HG03469 (cell line): Measurements from ENCODE around the gene RPS2.

Experiments used
- ATAC-seq: cut with Tn5 transposase; IDR thresholded peaks from one replicate; pipeline ENCODE4 v1.9.1; 2021; ENCODE audit warnings: mild to moderate bottlenecking, moderate library complexity, moderate number of reproducible peaks; ENCODE audit not compliant: unreplicated experiment

RPS2 gene

DNA sequence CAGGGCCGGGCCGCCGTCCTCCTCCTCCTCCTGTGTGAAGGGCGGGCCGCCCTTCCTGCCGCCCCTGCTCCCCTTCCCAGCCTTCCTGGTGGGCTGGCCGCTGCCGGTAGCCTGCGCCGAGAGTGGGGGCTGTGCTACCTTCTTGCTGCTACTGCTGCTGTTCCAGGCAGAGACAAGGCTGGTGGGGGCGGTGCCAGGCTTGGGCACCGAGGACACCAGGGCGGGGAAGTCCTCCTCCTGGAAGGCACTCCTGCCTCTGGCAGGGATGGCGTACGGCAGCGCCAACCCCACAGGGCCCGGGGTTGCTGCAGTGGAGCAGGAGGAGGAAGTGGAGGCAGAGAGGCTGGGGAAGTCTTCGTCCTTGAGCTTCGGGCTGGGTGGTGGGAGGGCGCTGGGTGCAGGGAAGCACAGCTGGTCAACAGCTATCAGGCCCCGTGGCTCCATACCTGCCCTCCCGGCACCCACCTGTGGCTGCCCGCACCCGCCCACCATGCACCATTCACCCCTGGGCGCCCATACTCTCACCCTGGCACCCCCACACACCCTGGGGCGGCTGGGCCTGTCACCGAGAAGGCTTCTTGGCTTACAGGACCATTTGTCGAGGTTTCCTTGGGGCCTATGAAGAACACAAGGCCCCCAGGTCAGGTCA, 35.4 kb upstream of the RPS2 start:
- no peak for ATAC-seq

DNA sequence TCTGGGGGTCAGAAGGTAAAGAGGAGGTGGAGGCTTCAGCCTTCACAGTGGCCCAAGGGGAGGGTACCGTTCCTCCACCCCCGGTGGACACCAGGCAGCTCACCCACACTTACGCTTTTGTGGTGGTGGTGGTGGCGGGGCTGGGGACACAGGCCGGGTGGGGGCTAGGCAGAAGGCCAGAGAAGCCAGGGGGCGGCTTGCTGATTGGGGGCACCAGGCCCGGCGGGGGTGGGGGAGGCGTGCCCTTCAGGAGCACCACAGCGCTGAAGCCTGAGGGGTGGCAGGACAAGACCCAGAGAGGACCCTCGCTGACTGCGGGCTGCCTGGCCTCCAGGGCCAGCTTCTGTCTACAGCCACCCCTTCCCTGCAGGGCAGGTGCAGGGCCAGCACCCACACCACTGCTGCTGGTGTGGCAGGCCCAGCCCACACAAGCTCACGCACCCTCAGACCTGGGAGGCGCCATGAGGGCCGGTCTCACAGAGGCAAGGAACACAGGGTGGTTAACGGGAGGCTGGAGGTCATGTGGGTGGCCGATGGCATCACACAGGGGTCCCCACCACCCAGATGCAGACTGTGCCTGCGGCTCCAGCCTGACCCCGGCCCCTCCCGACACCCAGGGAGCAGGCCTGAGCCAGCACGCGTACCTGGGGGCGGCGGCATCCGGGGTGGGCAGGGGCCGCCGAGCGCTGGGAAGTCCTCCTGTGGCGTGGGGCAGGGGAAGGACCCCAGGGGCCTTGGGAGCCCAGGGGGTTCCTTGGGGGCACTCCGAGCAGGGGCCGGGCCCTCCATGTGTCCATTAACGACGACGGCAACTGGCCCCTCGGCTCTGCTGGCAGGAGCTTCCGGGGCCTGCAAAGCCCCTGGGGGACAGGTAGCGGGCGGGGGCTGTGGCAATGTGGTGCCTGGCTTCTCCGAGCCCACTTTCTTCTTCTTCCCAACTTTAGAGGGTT, 34.5 kb upstream of the RPS2 start:
- no peak for ATAC-seq

GRCh38 chr16:1998360-1998835, 33.8 kb upstream of the RPS2 start:
- ATAC-seq = no peak

GRCh38 chr16:1997494-1998359, 33.1 kb upstream of the RPS2 start:
- no peak for ATAC-seq

- no peak for ATAC-seq
These were observed 29.1 kb upstream of the RPS2 start for GRCh38 chr16:1993731-1994131.

- no peak for ATAC-seq
These were observed 28.2 kb upstream of the RPS2 start for GRCh38 chr16:1992704-1993317.

DNA sequence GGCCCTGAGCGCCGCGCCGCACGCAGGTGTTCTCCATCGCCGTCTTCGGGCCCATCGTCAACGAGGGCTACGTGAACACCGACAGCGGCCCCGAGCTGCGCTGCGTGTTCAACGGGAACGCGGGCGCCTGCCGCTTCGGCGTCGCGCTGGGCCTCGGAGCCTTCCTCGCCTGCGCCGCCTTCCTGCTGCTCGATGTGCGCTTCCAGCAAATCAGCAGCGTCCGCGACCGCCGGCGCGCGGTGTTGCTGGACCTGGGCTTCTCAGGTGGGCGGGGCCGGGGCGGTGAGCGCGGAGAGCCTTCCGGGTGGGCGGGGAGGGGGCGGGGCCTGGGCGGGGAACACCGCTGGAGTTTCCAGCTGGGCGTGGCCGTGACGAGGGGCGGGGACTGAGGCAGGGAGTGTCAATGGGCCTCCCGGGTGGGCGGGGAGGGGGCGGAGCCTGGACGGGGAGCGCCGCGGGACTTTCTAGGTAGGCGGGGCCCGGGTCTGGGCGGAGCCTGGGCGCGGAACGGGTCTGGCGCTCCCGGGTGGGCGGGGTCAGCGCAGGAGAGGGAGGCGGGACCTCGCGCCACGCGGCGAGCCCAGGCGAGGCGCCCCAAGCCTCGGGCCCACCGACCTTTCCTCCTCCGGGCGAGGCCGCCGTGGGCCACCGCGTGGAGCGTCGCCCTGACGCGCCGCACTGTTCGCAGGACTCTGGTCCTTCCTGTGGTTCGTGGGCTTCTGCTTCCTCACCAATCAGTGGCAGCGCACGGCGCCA, 27.5 kb upstream of the RPS2 start:
- ATAC-seq = peak; percentile 28

DNA sequence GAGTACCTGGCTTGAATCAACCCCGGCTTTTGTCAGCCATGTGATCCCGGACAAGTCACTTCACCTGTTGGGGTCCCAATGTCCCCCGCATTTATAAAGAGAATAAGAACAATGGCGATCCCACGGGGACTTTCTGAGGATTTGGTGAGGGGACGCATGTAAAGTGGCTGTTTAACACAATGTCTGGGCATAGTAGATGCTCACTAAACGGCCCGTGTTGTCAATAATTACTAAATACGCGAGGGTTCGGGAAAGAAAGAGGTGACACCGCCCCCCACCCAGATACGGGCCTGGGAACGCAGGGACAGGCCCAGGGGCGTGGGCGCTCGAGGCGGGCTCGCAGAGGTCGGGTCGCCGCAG, 26.9 kb upstream of the RPS2 start:
- no peak for ATAC-seq

- no peak for ATAC-seq
These were observed 26.5 kb upstream of the RPS2 start for GRCh38 chr16:1991135-1991551.

- ATAC-seq = no peak
These were observed 25.9 kb upstream of the RPS2 start for GRCh38 chr16:1990351-1991134.

DNA sequence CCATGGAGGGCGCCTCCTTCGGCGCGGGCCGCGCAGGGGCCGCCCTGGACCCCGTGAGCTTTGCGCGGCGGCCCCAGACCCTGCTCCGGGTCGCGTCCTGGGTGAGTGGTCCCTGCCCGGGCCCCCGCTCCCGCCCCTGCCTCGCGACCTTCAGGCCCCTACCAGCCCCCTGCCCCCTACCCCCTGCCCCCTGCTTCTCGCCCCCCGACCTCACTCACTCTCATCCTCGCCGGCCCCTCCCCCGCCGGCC, 25.4 kb upstream of the RPS2 start:
- ATAC-seq = no peak

DNA sequence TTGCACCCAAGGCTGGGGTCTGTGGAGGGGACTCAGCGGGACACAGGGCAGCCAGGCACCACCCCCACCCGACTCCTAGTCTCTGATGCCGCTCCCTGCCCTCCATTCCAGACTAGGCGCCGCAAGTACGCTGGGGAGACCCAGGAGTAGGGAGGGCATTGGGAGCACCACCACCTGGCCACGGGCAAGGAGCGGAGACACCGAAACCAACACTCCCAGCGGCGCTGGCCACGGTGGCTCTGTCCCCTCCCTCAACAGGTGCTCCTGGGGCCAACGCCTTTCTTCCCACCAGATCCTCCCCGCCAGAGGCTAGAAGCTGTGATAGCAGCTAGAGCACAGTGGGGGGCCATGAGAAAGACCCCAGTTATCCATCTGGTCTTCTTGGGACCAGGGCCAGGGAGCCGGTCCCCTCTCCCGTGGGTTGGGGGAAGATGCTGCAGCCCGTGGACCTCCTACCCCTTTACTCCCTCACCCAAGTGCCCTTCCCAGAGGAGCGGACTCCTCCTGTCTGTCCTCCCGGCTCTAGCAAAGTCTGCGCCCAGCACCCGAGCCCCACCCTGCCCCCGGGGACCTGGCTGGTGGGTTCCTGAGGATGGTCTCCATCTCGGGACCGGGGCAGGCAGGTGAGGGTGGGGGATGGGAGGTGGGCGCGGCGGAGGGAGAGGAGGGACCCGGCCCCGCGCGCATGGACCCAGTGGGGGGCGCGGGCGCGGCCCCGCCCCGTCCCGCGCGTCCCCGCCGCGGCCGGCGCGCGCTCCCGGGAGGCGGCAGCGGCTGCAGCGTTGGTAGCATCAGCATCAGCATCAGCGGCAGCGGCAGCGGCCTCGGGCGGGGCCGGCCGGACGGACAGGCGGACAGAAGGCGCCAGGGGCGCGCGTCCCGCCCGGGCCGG, 24.8 kb upstream of the RPS2 start, which contains the start of gene SYNGR3:
Gene SYNGR3, plus strand, starts transcription at position 762 of the 892 bp plus-strand sequence. CDS start 133 bp downstream, outside the sequence.
- no peak for ATAC-seq

DNA sequence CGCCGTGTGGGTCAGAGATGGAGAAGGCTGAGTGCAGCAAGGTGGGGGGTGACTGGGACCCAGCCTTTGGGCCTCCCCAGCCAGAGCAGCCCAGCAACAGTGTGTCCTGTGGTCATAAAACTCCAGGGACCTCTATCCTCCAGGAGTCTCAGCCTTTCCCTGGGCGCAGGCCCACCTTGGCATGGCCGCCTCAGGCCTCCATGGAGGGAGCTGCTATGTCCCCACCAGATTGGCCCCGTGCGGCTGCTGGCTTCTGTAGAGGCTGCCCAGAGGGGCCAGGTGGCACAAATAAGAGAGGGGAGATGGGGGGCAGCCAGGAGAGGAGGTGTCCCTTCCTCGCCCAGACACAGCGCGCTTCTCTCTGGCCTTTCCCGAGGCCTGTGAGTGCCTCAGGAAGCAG, 22.6 kb upstream of the RPS2 start:
- no peak for ATAC-seq

GRCh38 chr16:1985466-1986150, 21.0 kb upstream of the RPS2 start:
- ATAC-seq = no peak

GRCh38 chr16:1984347-1985225, 20.0 kb upstream of the RPS2 start:
- ATAC-seq = peak; percentile 2

- ATAC-seq = peak; percentile 38
These were observed 19.1 kb upstream of the RPS2 start, which contains the start of gene GFER for GRCh38 chr16:1983544-1984346. GFER (plus strand) TSS chr16:1984193; CDS start chr16:1984219, 26 bp downstream.
